Testis (tissue), 3 donors: Measurements from ENCODE around the gene MYO15B. TPM values are rescaled to one million over a fixed set of nuclear protein-coding genes. Genes with fewer than 3 reads are reported as not detected.

ENCODE experiments used
- DNase-seq: peaks from one replicate; pipeline ENCODE4 v3.0.0-alpha.2; 2019
- H3K27ac ChIP-seq, 2 donors: fragments of 200-600 bp; sonication (generic); one replicate each; pipeline ENCODE4 v1.5.1; 2019
- H3K27me3 ChIP-seq: fragments of 200-600 bp; sonication (generic); one replicate; pipeline ENCODE4 v1.5.1; 2019
- H3K36me3 ChIP-seq: fragments of 200-600 bp; sonication (generic); one replicate; pipeline ENCODE4 v1.5.1; 2017; ENCODE audit warnings: low read depth; ENCODE audit errors: missing control alignments
- H3K4me1 ChIP-seq: fragments of 200-600 bp; sonication (generic); one replicate; pipeline ENCODE4 v1.5.1; 2019
- H3K4me3 ChIP-seq, 2 donors: fragments of 200-600 bp; sonication (generic); one replicate each; pipeline ENCODE4 v1.5.1; 2017 to 2019
- H3K9me3 ChIP-seq: fragments of 200-600 bp; sonication (generic); one replicate; pipeline ENCODE4 v1.5.1; 2017
- CTCF ChIP-seq, 3 experiments: fragments of 450-650 bp in 2 of 3; fragments of 200-600 bp in 1 of 3; sonication (generic) in 1 of 3; IDR thresholded peaks; one replicate each; pipeline ENCODE4 v1.5.1; 2016 to 2019; ENCODE audit warnings: antibody characterized with exemption in 3 of 3, mild to moderate bottlenecking in 2 of 3, moderate library complexity in 1 of 3
- POLR2A ChIP-seq: fragments of 450-650 bp; IDR thresholded peaks from one replicate; pipeline ENCODE4 v1.6.1; 2017; ENCODE audit warnings: antibody characterized with exemption, mild to moderate bottlenecking, moderate library complexity
- WGBS, 2 donors: methylation state at CpG; one replicate each; pipeline ENCODE4 v1.1.5; 2018; 5-methylcytosine and 5-hydroxymethylcytosine counted together
- intact Hi-C: fragments of 100-400 bp; cut with DNase I; formaldehyde crosslinking; loops from one replicate; pipeline ENCODE4 v1.15.1; 2023; ENCODE audit warnings: low total_unique reads
- polyA plus RNA-seq: library from polyadenylated mRNA; stranded (reverse); fragments of 350-450 nt; fragmentation: Illumina TruSeq; extraction: RNeasy Lipid Tissue Mini Kit (QIAGEN cat#74804); gene quantifications from one replicate; pipeline ENCODE4 v1.2.3, GENCODE V29; 2014; ENCODE audit warnings: low read depth, low replicate concordance; ENCODE audit not compliant: insufficient read depth
- total RNA-seq, 2 donors: library from RNA; depleted of rRNA; stranded (reverse); fragments of >200 nt; gene quantifications; one replicate each; pipeline ENCODE4 v1.2.3, GENCODE V29; 2016

MYO15B gene
- total and polyA plus RNA-seq, 3 donors from 2014 or later = 70.4 to 142 (median 139) TPM

GRCh38 chr17:75670868-75671267 lies 83.3 kb downstream of the MYO15B start:
- no peak overlapping the region for H3K27ac ChIP-seq
- H3K4me3 ChIP-seq = no peak overlapping the region
- TF ChIP-seq CTCF (IDR thresholded peaks at IDR 0.05) (no peak), POLR2A (no peak)
- no peaks in the 10 kb centered on the region for H3K36me3 ChIP-seq
- 77 to 78% methylated on average over 5 of the region's 5 CpGs for WGBS, 2 donors
- peaks cover 21% of the 10 kb centered on the region for H3K4me1 ChIP-seq
- DNase-seq = no peak
- no peaks in the 10 kb centered on the region for H3K27me3 ChIP-seq
- intact Hi-C loops = no loop called here
- H3K9me3 ChIP-seq = no peaks in the 10 kb centered on the region

- no peak for DNase-seq
- Histone ChIP-seq H3K27ac (no peak overlapping the region), H3K9me3 (no peaks in the 10 kb centered on the region), H3K27me3 (no peaks in the 10 kb centered on the region), H3K4me3 (no peak overlapping the region), H3K36me3 (no peaks in the 10 kb centered on the region), H3K4me1 (peaks cover 15% of the 10 kb centered on the region)
- intact Hi-C loops = no loop called here
- 83 to 84% methylated on average over 5 of the region's 5 CpGs for WGBS, 2 donors
- TF ChIP-seq POLR2A (no peak), CTCF (IDR thresholded peaks at IDR 0.05) (no peak)
These were observed 84.4 kb downstream of the MYO15B start for GRCh38 chr17:75672011-75672410.

GRCh38 chr17:75673487-75673886 lies 85.9 kb downstream of the MYO15B start:
- Histone ChIP-seq H3K4me3 (no peak overlapping the region), H3K4me1 (peaks cover 10% of the 10 kb centered on the region), H3K36me3 (no peaks in the 10 kb centered on the region), H3K27me3 (no peaks in the 10 kb centered on the region), H3K9me3 (no peaks in the 10 kb centered on the region), H3K27ac (no peak overlapping the region)
- 68 to 76% methylated on average over 4 of the region's 4 CpGs for WGBS, 2 donors
- DNase-seq = no peak
- no peak for TF ChIP-seq CTCF (IDR thresholded peaks at IDR 0.05)
- TF ChIP-seq POLR2A = no peak
- intact Hi-C loops = no loop called here

Other genes with a start within 250 kb of the MYO15B start
- gene GRB2, start 182.1 kb upstream of the MYO15B start, total RNA-seq = 10 to 100 TPM; 61.8 to 78.9 TPM
- gene GRB2, start 182.1 kb upstream of the MYO15B start, polyA plus RNA-seq = 54.6 TPM
- 100 to 1,000 TPM; 151 to 171 TPM for gene TMEM94, start 131.2 kb upstream of the MYO15B start, total RNA-seq
- 128 TPM for gene TMEM94, start 131.2 kb upstream of the MYO15B start, polyA plus RNA-seq
- 10 to 100 TPM; 15.6 to 22.6 TPM for gene CASKIN2, start 72.3 kb upstream of the MYO15B start, total RNA-seq
- gene CASKIN2, start 72.3 kb upstream of the MYO15B start, polyA plus RNA-seq = 16.9 TPM
- 10 to 100 TPM; 45.7 to 46.6 TPM for gene TSEN54, start 71.3 kb upstream of the MYO15B start, total RNA-seq
- gene TSEN54, start 71.3 kb upstream of the MYO15B start, polyA plus RNA-seq = 28.3 TPM
- 10 to 100 TPM; 20.6 to 34.3 TPM for gene LLGL2, start 62.1 kb upstream of the MYO15B start, total RNA-seq
- gene LLGL2, start 62.1 kb upstream of the MYO15B start, polyA plus RNA-seq = 22.9 TPM
- 1 to 10 TPM; 2.0 TPM for gene SMIM5, start 45.6 kb downstream of the MYO15B start, total RNA-seq
- gene SMIM5, start 45.6 kb downstream of the MYO15B start, polyA plus RNA-seq = 1.9 TPM
- 10 to 100 TPM; 81.4 to 99.6 TPM for gene RECQL5, start 79.4 kb downstream of the MYO15B start, total RNA-seq
- 60.0 TPM for gene RECQL5, start 79.4 kb downstream of the MYO15B start, polyA plus RNA-seq
- gene SAP30BP, start 79.5 kb downstream of the MYO15B start, total RNA-seq = 10 to 100 TPM; 86.9 to 95.9 TPM
- 78.4 TPM for gene SAP30BP, start 79.5 kb downstream of the MYO15B start, polyA plus RNA-seq
- gene ITGB4, start 133.7 kb downstream of the MYO15B start, total RNA-seq = 10 to 100 TPM in 1 of 2 donors, 1 to 10 TPM in 1; 7.6 to 11.6 TPM
- 16.4 TPM for gene ITGB4, start 133.7 kb downstream of the MYO15B start, polyA plus RNA-seq
- 10 to 100 TPM; 31.9 to 50.7 TPM for gene GALK1, start 177.4 kb downstream of the MYO15B start, total RNA-seq
- gene GALK1, start 177.4 kb downstream of the MYO15B start, polyA plus RNA-seq = 32.1 TPM
- 10 to 100 TPM; 57.2 to 76.0 TPM for gene UNK, start 197.0 kb downstream of the MYO15B start, total RNA-seq
- gene UNK, start 197.0 kb downstream of the MYO15B start, polyA plus RNA-seq = 66.7 TPM